ENCODE data around the gene TOM1.
A peak's percentile ranks its signal among the peaks of the same experiment; 100 is the strongest.

TOM1 gene

GRCh38 chr22:35299673-35300499 is at the start of gene TOM1:
Gene TOM1 (plus strand): TSS chr22:35299894. CDS start chr22:35299929, 35 bp downstream.
- DNase-seq = peak; percentile 95 to 99

DNA sequence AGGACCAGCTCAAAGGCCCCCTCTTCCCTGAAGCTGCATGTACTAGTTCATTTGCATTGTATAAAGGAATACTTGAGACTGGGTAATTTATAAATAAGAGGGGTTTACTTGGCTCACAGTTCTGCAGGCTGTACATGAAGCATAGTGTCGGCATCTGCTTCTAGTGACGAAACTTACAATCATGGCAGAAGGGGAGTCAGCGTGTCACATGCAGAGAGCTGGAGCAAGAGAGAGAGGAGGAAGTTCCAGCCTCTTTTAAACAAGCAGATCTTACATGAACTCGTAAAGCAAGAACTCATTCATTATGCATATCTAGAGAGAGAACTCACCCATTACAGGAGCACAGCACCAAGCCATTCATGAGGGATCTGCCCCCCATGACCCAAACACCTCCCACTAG is 49.5 kb upstream of the TOM1 start:
- DNase-seq = no peak

DNA sequence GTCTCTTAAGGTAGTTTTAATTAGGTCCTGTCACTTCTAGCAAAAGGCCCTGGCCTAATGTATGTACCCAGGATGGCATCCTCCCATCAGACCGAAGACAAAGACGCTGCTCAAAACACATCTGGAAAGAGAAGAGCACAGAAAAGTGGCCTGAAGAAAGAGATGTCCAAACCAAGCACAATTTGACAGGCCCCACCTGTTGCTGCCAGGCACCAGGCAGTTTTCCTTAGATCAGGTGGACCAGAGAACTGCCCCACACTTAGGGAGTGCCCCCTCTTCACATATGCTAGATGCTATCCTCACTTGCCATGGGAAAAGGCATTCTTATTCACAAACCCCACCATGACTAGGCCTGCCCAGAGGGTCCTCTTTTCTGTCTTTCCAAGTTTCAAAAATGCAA is 45.7 kb upstream of the TOM1 start:
- no peak for DNase-seq

- DNase-seq = peak in 1 of 2 experiments; percentile 44
Measured at GRCh38 chr22:35257002-35257320, 42.7 kb upstream of the TOM1 start.

DNA sequence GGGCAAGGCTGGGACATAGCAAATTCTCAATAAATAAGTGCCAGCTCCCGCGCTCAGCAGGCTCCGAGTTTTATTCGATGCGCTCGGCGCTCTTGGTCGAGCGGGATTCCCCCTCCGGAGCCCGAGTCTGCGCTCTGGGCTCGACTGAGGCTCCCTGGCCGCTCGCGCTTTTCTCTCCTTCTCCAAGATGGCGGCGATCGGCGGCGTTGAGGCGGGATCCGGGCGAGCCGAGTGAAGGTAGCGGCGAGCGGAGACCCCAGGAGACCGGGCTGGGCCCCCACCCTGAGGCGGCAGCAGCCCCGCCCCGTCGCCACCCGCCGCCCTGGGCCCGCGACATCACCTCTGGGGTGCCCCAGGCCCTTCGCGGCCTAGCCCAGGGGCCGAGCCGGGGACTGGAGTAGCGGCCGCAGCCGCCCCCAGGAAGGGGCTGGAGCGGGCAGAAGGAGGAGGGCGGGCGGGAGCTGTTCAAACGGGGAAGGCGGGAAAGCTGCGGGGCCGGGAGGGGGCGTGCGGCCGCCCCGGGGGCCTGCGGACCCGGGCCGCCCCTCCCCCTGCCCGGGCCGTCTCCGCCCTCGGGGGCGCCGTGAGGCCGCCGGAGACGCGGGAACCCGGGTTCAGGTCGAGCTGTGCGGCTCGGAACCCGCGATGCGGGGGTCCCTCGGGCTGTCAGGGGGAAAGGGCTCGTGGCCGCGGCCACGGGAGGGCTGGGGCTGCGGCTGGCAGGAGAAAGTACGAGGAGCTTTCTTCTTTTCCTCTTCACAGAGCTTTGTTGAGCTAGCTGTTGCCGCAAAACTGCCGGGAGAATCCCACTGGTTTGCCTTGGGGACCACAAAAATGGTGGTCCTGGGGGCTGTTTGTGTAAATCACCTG is 42.1 kb upstream of the TOM1 start, which contains the start of gene HMGXB4:
HMGXB4 (plus strand) TSS at position 173 of the 870 bp plus-strand sequence. CDS start 4,898 bp downstream, outside the sequence.
- DNase-seq = peak; percentile 57 to 88

- DNase-seq = no peak
Measured at GRCh38 chr22:35258191-35258988, 41.3 kb upstream of the TOM1 start.

DNA sequence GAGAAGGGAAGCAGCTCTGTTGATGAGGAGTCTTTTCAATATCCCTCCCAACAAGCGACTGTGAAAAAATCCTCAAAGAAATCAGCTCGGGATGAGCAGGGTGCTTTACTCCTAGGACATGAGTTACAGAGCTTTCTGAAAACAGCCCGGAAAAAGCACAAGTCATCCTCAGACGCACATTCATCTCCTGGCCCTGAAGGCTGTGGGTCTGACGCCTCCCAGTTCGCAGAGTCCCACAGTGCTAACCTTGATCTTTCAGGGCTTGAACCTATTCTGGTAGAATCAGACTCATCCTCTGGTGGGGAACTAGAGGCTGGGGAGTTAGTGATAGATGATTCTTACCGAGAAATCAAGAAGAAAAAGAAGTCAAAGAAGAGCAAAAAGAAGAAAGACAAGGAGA is 34.7 kb upstream of the TOM1 start:
- DNase-seq = no peak

- DNase-seq = no peak
Measured at GRCh38 chr22:35266277-35266676, 33.4 kb upstream of the TOM1 start.

DNA sequence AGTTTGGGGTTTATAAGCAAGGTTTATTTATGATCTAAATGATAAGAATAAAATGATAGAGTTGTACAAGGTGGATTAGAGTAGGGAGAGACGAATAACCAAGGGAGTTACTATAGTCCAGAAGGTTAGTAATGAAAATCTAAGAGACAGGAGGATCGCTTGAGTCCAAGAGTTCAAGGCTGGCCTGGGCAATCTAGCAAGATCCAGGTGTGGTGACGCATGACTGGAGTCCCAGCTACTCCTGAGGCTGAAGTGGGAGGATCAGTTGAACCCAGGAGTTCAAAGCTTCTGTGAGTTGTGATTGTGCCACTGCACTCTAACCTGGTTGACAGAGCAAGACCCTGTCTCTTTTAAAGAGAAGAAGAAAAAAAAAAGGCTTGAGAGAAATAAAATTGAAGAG is 30.1 kb upstream of the TOM1 start:
- DNase-seq = no peak

GRCh38 chr22:35274154-35274871 is 25.4 kb upstream of the TOM1 start:
- DNase-seq = no peak

- DNase-seq = no peak
Measured at GRCh38 chr22:35275580-35275979, 24.1 kb upstream of the TOM1 start.

DNA sequence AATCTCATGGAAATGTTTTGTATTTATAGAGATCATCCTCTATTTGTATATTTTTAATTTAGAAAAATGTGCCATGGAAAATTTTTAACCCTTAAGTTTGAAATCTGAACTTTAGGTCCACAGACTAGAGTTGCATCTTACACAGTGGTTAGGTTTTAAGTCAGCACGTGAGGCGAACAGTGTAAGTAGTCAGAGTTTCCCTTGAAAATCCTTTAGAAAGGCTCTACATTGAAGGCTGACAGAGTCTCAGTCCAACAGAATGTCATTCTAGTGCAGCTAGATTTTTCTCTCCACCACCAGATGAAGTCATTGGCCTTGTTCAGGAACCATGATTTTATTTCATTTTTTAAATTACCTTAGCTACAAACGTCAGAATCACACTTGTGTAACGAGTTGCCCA is 23.7 kb upstream of the TOM1 start:
- no peak for DNase-seq

DNA sequence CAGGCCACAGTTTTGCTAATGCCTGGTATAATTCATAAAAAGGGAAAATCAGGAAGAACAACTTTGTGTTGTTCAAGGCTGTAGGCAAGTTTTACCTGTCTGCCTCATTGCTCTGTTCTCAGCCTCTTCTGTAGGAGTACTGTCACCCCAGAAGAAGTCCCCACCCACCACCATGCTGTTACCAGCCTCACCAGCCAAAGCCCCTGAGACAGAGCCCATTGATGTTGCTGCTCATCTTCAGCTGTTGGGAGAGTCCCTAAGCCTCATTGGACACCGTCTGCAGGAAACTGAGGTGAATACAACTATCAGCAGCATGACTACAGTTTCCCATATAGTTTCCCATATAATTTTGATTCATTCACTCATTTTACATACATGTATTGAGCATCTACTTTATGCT is 11.6 kb upstream of the TOM1 start:
- no peak for DNase-seq

DNA sequence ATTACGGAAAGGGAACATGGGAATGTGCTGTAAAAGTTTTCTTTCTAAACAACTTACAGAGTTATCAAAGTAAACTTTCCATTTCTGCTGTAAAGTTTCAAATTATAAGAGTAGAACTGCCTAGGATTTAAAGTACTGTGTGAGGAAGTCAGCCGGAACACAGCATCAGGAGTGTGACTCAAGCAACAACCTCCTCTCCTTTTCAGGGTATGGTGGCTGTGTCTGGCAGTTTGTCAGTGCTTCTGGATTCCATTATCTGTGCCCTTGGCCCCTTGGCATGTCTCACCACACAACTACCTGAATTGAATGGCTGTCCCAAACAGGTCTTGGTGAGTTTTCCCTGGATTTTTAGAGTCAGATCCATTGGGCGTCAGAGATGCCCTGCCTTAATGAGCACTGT is 6.9 kb upstream of the TOM1 start:
- no peak for DNase-seq

DNA sequence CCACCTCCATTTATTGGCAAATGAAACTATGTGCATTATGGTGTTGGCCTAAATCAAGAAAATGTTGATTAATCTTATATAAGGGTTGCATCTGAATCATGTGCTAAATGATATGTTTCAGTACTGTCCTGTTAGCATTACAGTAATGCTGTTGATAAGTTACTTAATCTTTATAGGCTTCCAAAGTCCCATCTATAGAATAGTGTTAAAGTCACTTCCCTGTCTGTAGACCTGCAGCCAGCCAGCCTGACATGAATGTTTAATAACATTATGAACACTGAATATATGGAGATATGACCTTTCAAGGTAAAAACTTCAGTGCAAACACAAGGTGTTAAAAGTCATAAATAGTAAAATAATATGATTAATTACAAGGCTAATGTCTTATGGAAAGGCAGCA is 3.6 kb upstream of the TOM1 start:
- no peak for DNase-seq

- DNase-seq = peak; percentile 57 to 70
Measured at GRCh38 chr22:35299217-35299672, 449 bp upstream of the TOM1 start.

DNA sequence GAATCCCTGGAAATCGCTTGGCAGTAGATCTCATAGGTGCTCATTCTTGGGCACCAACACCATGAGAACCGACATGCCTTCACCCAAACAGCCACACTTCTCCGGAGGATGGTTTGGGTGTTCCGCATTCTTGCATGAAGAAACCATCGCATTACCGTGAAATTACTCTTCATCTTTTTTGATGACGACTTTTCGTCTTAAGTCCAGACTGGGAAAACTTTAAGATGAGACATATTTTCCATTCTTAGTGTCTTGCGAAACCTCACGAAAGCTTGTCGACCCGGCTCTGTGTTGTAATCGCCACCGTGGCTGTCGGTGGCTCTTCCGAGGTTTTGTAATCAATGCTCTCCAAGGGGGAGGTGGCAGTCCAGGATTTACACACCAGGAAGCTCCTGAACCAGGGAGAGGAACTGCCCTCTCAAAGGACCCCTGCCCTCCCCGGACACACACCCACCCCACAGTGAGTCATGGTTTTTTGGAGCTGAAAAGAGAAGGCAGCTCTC is 1.7 kb downstream of the TOM1 start:
- no peak for DNase-seq

- DNase-seq = no peak
Measured at GRCh38 chr22:35303029-35303624, 3.4 kb downstream of the TOM1 start.

DNA sequence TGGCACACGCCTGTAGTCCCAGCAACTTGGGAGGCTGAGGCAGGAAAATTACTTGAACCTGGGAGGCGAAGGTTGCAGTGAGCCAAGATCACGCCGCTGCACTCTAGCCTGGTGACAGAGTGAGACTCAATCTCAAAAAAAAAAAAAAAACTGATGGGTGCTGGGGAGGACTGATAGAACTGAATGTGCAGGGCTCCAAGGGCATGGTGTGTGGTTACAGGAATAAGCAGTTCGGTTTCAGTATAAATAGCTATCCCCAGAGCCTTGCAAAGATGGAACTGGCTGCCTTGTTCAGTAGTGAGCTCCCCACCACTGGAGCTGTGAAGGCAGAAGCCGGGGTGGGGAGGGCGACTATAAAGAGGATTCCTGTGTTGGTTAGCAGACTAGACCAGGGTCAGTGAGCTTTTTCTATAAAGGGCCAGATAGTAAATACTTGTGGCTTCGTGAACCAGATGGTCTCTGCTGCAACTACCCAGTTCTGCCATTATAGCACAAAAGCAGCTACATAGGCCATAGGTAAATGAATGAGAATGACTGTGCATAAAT is 5.9 kb downstream of the TOM1 start:
- no peak for DNase-seq

DNA sequence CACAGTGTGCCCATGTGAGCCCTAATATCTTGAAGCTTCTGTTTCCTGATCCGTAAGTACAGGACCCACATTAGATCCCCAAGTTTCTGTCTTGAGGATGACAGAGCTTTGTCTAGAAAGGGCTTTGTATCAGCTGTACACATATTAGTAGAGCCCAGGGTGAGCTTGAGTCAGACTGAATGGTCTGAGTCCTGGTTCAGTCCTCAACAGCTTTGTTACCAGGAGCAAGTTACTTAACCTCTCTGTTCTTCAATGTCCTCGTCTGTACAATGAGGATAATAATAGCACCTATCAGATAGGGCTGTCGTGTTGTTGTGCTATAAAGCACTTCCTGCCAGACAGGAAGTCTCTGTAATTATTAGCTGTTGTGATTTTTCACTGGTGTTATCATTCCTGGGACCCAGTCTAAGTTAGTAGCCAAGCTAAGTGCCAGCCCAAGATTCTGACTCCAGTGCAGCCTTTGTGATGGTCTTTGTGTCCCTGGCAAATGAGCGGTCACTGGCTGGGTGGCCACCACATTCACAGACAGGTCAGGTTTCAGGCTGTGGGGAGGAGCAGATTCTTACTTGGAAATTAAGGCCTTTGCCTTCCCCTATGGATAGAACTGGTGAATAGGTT is 6.8 kb downstream of the TOM1 start:
- DNase-seq = no peak

DNA sequence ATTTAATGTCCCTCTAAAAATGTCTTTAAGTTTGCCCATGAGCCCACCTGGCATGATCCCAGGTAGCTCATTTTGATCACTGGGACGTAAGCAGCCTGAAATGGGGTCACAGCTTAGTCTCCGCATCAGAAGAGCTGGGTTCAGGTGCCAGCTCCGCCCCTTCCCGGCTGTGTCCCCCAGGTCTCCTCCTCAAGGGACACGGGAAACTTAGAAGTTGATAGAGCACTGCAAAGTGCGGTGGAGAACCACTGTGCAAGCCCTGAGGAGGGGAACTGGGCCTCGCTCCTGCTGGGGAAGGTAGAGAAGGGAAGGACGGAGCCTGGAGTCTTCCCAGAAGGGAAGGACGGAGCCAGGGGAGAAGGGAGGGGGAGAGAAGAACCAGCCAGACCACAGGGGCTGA is 7.7 kb downstream of the TOM1 start:
- no peak for DNase-seq

Measured in NCI-H524 (cell line).